Stimulated activated CD4-positive, alpha-beta T cell treated with anti-CD3 and anti-CD28 coated beads, Interleukin-2, amount 100 ng/mL, for 4 hours (primary cell): ENCODE measurements around the gene PDP2.

Experiments
- DNase-seq: peaks from one replicate; pipeline ENCODE4 v3.0.0-alpha.2; 2020; ENCODE audit warnings: low read depth

PDP2 gene

GRCh38 chr16:66880288-66881013, at the start of gene PDP2:
Gene PDP2, plus strand, starts transcription at chr16:66880515. Its CDS starts 3,770 bp downstream, at chr16:66884285.
- peak; percentile 80 for DNase-seq

- DNase-seq = no peak
These were observed 48.1 kb upstream of the PDP2 start for GRCh38 chr16:66832190-66832589.

GRCh38 chr16:66832661-66833305, 47.5 kb upstream of the PDP2 start:
- DNase-seq = no peak

GRCh38 chr16:66834746-66835145, 45.6 kb upstream of the PDP2 start:
- DNase-seq = no peak

- no peak for DNase-seq
These were observed 39.4 kb upstream of the PDP2 start for GRCh38 chr16:66840883-66841282.

GRCh38 chr16:66841366-66841765, 38.9 kb upstream of the PDP2 start:
- no peak for DNase-seq

GRCh38 chr16:66842765-66843164, 37.5 kb upstream of the PDP2 start:
- no peak for DNase-seq

- DNase-seq = no peak
These were observed 37.1 kb upstream of the PDP2 start for GRCh38 chr16:66843191-66843590.

- DNase-seq = no peak
These were observed 36.3 kb upstream of the PDP2 start for GRCh38 chr16:66844009-66844341.

GRCh38 chr16:66844342-66845079, 35.8 kb upstream of the PDP2 start, which contains the start of gene CA7:
Gene CA7, plus strand, starts transcription at chr16:66844414. Its CDS starts 74 bp downstream, at chr16:66844488.
- DNase-seq = no peak

GRCh38 chr16:66845080-66845410, 35.3 kb upstream of the PDP2 start:
- DNase-seq = no peak

- no peak for DNase-seq
These were observed 34.5 kb upstream of the PDP2 start for GRCh38 chr16:66845791-66846221.

- no peak for DNase-seq
These were observed 34.0 kb upstream of the PDP2 start for GRCh38 chr16:66846266-66846665.

GRCh38 chr16:66846831-66847230, 33.5 kb upstream of the PDP2 start:
- DNase-seq = no peak

GRCh38 chr16:66847533-66848067, 32.7 kb upstream of the PDP2 start:
- no peak for DNase-seq

- no peak for DNase-seq
These were observed 32.1 kb upstream of the PDP2 start for GRCh38 chr16:66848172-66848571.

GRCh38 chr16:66849021-66849420, 31.3 kb upstream of the PDP2 start:
- DNase-seq = no peak

- DNase-seq = no peak
These were observed 30.8 kb upstream of the PDP2 start for GRCh38 chr16:66849549-66849948.

- DNase-seq = no peak
These were observed 30.1 kb upstream of the PDP2 start for GRCh38 chr16:66850115-66850815.

- DNase-seq = no peak
These were observed 28.9 kb upstream of the PDP2 start for GRCh38 chr16:66851166-66851964.
